GM19238 (cell line): Measurements from ENCODE around the gene RNH1.
"Not testable (repeated sequence)": the region's sequence is repeated elsewhere in the genome, so short reads cannot be mapped to it uniquely, and the experiment has no call there.

ENCODE experiments used
- DNase-seq: peaks from one replicate; pipeline ENCODE4 v3.0.0; 2011; ENCODE audit warnings: low spot score; ENCODE audit not compliant: insufficient read length

Gene RNH1

GRCh38 chr11:477052-477715, 29.9 kb downstream of the RNH1 start:
- DNase-seq, result no peak

GRCh38 chr11:476416-476815, 30.6 kb downstream of the RNH1 start:
- no peak for DNase-seq

GRCh38 chr11:475941-476340, 31.1 kb downstream of the RNH1 start:
- DNase-seq, result no peak

GRCh38 chr11:474914-475506, 32.0 kb downstream of the RNH1 start:
- no peak for DNase-seq

GRCh38 chr11:473962-474785, 32.9 kb downstream of the RNH1 start:
- DNase-seq, result no peak

GRCh38 chr11:473415-473814, 33.6 kb downstream of the RNH1 start:
- no peak for DNase-seq

GRCh38 chr11:472816-473215, 34.2 kb downstream of the RNH1 start:
- no peak for DNase-seq

GRCh38 chr11:472272-472671, 34.8 kb downstream of the RNH1 start:
- DNase-seq, result no peak

- DNase-seq, result no peak
Observed at GRCh38 chr11:471468-472145, 35.4 kb downstream of the RNH1 start.

- no peak for DNase-seq
Observed at GRCh38 chr11:469684-470560, 37.1 kb downstream of the RNH1 start.

- DNase-seq, result not testable (repeated sequence)
Observed at GRCh38 chr11:469026-469683, 37.9 kb downstream of the RNH1 start.

- DNase-seq, result no peak
Observed at GRCh38 chr11:468493-468892, 38.5 kb downstream of the RNH1 start.

GRCh38 chr11:468036-468435, 39.0 kb downstream of the RNH1 start:
- no peak for DNase-seq

GRCh38 chr11:465896-466530, 41.0 kb downstream of the RNH1 start:
- DNase-seq, result no peak

- DNase-seq, result no peak
Observed at GRCh38 chr11:464316-464715, 42.7 kb downstream of the RNH1 start.

- no peak for DNase-seq
Observed at GRCh38 chr11:462107-462890, 44.7 kb downstream of the RNH1 start.

- no peak for DNase-seq
Observed at GRCh38 chr11:461626-462025, 45.4 kb downstream of the RNH1 start.

GRCh38 chr11:460331-461199, 46.5 kb downstream of the RNH1 start:
- no peak for DNase-seq
